NCI-H2196 (cell line): Measurements from ENCODE around the gene TBX6.

ENCODE experiments used
- DNase-seq: peaks from one replicate; lab custom pipeline; 2025; ENCODE audit not compliant: unreplicated experiment; lab: John Stamatoyannopoulos, UW

TBX6 gene

DNA sequence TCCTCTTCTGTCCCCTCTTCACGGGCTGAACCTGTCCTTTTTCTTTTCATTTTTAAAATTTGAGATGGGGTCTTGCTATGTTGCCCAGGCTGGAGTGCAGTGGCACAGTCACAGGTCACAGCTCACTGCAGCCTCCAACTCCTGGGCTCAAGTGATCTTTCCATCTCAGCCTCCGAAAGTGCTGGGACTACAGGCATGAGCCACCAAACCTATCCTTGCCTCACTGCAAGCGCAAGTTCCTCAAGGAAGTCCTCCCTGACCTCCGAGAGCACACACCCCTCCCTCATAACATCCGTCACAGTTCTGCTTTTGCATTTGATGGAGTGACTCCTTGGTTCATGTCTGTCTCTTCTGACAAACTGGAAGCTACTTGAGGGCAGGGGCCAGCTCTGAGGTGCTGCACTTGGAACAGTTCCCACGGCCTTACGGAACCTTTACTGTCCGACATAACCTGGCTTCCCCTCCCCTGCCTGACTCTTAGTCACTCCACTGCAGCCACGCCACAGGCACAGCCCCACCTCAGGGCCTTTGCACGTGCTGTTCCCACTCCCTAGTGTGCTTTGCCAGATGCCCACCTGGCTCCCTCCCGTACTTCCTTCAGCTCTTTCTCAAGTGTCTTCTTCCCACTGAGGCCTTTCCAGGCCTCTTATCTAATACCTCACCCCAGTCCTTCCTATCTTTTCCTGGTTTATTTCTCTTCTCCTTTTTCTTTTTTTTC, 4.4 kb downstream of the TBX6 start:
- DNase-seq, result no peak

DNA sequence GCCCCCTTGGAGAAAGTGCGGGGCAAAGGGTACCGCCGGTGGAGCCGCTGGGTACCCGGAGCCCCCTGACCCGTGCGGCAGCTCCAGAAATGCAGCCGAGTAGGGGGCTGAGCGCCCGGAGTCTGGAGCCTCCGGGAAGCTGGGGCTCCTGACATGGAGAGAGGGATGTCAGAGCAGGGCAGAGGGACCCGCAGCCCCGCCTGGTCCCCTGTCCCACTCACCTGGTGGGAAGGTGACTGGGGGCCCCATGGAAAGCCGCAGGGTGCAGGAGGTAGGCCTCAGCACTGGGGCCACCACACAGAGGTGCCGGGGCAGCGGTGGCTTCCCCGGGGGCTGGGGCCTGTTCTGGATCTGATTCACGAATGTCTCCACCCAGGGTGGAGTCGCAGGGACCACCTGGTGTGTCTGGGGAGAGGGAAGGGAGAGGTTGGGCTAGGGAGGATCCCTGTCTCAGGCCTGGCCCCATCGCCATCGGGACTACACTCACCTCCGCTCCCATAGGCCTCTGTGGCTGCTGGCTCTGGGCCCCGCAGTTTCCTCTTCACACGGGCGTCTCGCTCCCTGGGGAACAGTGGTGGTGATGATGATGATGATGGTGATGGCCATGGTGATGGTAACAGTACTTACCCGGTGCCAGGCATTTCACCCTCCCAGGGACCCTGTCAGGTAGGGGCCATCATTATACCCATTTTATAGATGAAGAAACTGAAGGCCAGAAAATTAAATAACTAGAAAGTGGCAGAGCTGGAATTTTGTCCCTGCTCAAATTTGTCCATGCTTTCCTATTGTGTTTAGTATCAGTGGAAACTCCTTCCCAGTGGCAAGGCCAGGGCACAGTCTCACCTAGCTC, 5.2 kb downstream of the TBX6 start:
- DNase-seq, result no peak

DNA sequence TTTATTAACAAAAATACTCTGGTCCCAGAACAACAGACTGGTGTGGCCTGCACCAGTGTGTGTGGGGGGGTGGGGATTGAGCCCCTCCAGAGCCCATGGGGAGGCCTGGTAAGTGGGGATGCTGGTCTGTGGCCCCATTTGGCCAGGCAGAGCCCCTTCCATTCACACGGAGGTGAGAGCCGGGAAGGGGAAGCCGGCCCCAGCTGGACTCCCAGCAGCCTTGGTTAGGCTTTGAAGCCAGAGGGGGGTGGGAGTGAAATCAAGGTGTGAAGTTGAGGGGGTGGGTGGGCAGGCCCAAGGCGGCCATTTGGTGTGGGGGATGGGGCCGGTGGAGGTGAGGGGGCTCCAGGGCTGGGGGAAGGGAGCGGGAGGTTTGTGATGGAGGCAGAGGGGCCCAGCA, 5.9 kb downstream of the TBX6 start:
- DNase-seq, result no peak

DNA sequence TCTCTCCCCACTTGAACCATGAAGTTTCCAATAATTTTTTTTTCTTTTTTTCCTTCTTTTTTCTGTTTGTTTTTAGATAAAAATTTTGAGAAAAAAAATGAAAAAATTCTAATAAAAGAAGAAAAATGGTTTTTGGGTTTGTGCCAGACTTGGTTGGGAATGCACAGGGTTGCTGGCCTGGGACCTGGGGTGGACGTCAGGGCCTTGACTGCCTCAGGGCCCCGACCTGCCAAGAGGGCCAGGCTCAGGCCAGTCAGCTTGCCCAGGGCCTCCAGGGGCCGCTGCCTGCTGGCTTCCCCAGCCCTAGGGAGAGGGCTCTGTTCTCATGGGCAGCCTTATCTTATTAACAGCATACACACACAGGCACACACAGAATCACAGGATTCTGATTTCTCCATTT, 6.5 kb downstream of the TBX6 start:
- DNase-seq, result no peak

DNA sequence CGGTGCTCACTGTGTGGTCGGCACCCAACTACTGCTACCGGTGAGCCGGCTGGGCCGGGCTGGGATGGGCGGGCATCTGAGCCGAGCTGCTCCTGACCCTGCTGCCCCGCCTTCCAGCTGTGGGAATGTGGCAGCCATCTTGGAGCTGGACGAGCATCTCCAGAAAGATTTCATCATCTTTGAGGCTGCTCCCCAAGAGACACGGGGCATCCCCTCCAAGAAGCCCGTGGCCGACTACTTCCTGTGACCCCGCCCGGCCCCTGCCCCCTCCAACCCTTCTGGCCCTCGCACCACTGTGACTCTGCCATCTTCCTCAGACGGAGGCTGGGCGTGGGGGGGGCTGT, 6.9 kb downstream of the TBX6 start:
- no peak for DNase-seq

DNA sequence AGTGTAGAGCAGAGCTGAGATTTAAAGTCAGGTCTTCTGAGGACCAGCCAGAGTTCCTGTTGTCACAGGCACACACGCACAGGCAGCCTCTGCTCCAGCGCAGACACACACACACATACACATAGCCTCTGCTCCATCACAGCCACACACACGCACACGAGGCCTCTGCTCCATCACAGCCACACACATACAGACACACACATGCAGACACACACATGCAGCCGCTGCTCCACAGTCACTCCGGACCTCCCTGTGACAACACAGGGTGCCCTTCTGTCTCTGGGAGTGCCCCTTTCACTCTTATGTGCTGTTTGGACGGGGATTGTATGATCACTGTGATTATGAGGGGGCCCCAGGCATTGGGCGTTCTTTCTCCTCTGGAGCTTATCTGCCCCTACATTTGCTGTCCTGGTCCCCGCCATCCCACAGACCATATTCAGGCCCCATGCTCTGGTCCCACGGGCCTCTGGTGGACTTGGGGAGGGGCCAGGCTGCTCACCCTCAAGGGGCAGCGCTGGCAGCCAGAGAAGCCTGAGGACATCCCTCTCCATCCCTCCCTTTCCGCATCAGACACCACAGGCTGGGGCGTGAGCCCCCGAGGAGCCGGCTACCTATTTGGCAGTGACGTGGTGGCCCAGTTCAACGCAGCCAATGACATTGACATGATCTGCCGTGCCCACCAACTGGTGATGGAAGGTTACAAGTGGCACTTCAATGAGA, 7.5 kb downstream of the TBX6 start:
- no peak for DNase-seq

DNA sequence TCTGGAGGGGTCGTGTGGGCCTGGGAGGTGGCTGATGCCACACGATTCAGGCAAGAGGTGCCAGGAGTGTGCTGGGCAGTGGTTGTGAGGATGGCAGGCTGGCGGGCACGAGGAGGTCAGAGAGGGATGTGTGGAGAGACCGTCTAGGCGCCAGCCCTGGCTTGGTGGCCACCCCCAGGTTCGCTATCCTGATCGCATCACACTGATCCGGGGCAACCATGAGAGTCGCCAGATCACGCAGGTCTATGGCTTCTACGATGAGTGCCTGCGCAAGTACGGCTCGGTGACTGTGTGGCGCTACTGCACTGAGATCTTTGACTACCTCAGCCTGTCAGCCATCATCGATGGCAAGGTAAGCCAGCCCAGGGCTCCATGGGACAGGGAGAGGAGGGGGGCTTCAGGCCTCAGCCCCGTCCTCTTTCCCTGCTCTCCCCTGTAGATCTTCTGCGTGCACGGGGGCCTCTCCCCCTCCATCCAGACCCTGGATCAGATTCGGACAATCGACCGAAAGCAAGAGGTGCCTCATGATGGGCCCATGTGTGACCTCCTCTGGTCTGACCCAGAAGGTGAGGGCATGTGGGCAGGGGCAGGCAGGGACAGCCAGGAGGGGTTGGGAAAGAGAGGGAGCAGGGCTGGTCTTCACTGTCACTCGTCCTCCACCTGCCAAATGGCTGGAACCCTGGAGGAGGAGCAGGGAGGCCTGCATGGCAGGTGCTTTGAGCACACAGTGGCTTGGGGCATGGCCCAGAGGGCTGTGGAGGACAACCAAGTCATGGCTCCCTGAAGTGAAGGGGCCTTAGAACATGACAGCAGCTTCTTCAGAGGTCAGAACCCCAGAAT, 8.3 kb downstream of the TBX6 start:
- no peak for DNase-seq

DNA sequence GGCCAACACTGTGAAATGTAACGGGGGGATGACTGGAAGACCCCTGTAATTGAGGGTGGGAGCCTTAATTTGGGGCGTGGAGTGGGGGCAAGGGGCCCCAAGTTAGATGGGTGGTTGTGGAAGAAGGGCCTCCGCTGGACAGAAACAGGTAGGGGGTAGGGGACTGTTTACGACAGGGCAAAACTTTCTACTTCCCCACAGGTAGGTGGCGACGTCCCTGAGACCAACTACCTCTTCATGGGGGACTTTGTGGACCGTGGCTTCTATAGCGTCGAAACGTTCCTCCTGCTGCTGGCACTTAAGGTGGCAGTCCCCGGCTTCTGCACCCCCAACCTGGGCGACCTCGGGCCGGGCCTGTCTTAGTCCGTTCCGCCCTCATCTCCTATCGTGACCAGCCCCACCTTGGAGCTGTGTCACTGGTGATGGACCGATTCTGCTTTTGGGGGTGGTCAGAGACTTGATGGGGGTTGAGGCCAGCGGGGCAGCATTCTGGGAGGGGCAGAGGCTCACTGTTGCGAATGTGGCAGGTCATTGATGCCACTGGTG, 9.1 kb downstream of the TBX6 start:
- no peak for DNase-seq

DNA sequence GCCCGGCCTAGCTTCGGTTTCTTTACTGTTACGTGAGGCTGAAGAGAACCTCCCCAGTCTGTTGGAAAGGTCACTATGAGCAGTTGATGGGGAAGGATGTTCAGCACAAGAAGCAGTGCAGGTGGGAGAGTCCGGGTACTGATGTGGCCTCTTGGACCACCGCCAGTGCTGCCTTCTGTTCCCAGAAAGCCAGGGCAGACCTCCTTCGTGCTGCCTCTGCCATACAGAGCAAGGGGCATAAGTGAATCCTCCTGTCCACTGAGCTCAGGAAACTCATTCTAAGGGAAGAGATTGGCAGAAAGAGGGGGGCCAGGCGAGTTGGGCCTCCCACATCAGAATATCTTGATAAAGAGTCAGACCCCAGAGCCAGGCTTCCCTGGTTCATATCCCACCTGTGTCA, 12.2 kb downstream of the TBX6 start:
- DNase-seq, result no peak

DNA sequence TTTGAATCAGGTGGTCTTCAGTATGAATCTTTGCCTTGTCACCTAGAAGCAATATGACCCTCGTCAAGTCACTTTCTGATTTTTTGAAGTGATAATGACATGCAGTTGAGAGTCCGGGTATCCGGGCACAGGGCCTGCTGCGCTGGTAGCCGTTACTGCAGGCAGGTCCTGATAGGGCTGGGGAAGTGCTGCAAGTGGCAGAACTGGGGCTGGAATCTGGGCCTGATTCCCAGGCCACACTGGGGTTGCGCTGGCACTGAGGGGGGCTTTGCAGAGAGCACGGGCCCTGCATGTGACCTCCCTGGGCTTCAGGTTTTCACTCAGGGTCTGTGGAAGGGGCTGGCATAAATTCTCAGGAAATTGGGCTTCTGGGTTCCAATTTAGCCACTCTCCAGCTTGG, 13.0 kb downstream of the TBX6 start:
- no peak for DNase-seq

DNA sequence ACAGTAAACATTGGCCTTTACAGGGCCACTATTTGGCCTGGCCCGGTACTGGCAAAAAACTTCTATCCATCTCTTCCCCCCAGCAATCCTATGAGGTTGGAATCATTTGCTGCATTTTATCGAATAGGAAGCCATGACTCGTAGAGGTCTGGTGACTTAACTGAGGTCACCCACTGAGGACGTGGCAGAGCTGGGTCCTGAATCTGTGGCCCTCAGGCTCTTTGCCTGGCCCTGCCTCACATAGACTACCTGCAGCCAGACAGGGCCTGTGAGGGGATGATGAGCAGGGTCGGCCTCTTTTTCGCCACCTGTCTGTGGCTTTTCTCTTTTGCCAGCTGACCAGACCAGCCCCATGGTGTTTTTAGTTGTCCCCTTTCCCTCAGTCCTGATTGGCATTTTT, 14.1 kb downstream of the TBX6 start:
- DNase-seq, result no peak

DNA sequence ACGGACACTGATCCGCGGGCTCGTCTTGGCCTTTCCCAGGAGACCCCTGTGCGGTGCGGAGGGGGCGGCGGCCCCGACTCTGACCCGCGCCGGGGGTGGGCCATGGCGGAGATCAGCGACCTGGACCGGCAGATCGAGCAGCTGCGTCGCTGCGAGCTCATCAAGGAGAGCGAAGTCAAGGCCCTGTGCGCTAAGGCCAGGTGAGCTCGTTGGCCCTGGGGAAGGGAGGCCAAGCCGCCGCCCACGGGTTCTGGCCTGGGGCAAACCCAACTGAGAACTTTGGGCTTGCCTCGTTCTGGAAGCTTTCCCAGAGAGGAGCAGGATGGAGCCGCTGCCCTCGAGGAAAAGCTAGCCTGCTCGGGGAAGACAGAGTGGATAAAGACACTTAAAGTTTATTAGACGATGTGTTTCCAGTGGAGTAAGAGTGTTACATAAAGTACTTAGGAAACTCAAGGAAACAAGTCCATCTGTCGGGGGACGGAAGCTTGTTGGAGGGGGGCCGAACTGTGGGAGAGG, 15.4 kb downstream of the TBX6 start:
- DNase-seq, result no peak

DNA sequence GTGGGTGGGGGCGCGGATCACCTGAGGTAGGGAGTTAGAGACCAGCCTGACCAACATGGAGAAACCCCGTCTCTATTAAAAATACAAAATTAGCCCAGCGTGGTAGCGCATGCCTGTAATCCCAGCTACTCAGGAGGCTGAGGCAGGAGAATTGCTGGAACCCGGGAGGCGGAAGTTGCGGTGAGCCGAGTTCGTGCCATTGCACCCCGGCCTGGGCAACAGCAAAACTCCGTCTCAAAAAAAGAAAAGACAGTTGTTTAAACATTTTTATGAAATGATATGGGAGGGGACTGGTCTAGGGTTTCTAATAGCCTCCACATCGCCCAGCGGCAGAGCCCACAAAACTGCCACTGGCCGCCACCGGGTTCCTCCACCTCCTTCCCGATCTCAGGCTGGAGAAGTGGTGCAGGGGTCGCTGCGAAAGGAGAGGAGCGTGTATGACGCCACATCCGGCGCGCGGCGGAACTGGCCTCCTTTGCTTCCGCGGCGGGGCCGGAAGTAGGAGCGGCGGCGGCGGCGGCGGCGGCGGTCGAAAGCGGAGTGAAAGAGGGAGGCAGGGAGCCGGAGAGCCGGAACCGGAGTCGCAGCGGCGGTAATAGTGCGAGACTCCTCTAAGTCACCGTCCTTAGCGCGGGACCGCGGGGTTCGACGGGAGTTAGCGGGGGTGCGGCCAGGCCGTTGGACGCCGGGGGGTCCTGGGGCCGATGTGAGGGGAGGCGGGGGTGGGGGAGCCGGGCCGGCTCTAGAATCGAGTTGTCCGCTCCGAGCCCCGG, 16.0 kb downstream of the TBX6 start, which contains the start of gene PPP4C:
Gene PPP4C, plus strand, starts transcription at position 492 of the 773 bp plus-strand sequence. CDS start 384 bp downstream, outside the sequence.
- peak; percentile 90 for DNase-seq

DNA sequence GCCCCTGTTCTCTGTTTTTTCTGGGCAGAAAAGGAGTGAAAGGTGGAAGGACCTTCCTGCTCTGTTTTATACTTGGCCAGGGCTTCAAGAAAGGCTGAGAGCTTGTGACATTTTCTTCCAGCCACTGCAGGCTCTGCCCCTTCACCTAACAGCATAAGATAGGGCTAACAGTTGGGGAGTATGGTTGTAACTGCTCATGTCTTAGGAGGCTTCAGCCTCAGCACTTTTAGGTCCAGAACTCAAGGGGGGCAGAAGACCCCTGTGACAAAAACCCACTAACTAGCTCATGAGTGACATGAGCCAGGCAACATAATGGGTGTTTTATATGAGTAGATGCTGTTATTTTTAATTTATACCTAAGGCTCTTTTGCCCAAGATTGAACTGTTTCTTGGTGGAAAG, 21.2 kb downstream of the TBX6 start:
- no peak for DNase-seq

DNA sequence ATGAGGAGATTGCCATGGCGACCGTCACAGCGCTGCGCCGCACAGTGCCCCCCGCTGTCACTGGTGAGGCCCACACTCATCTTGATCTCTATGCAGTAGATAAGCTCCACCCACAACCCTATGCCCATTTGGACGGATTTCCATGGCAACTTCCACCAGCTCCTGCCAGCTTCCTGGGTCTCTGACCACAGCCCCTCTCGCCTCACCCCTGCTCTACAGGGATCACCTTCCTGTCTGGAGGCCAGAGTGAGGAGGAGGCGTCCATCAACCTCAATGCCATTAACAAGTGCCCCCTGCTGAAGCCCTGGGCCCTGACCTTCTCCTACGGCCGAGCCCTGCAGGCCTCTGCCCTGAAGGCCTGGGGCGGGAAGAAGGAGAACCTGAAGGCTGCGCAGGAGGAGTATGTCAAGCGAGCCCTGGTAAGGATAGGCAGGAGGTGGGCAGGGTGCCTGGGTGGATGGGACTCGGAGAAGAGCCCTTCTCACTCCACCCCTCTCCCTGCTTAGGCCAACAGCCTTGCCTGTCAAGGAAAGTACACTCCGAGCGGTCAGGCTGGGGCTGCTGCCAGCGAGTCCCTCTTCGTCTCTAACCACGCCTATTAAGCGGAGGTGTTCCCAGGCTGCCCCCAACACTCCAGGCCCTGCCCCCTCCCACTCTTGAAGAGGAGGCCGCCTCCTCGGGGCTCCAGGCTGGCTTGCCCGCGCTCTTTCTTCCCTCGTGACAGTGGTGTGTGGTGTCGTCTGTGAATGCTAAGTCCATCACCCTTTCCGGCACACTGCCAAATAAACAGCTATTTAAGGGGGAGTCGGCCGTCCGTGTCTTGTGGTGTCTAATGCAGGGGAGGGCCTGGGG, 21.9 kb downstream of the TBX6 start:
- DNase-seq, result no peak

DNA sequence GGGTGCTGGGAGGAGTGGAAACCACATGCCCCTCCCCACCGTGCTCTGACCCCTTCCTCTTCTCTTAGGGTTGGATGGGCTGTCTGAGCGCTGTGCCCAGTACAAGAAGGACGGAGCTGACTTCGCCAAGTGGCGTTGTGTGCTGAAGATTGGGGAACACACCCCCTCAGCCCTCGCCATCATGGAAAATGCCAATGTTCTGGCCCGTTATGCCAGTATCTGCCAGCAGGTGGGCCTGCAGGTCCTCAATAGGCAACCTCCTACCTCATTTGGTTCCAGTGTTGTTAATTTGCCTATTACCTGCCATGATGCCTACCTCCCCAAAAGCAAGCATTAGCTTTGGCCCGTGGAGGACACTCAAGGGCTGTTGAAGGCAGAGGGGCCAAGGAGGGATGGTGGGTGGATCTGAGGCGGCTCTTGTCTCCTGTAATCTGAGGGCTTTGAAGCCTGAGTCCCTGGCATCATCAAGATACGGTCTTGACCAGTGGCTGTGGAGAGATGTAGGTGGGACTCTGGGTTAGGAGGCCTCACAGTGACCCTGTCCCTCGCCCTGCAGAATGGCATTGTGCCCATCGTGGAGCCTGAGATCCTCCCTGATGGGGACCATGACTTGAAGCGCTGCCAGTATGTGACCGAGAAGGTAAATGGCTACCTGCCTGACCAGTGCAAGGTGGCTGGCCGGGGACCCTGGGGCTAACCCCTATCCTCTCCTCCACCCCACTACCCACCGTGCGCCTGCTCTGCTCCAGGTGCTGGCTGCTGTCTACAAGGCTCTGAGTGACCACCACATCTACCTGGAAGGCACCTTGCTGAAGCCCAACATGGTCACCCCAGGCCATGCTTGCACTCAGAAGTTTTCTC, 22.7 kb downstream of the TBX6 start:
- DNase-seq, result peak; percentile 57

DNA sequence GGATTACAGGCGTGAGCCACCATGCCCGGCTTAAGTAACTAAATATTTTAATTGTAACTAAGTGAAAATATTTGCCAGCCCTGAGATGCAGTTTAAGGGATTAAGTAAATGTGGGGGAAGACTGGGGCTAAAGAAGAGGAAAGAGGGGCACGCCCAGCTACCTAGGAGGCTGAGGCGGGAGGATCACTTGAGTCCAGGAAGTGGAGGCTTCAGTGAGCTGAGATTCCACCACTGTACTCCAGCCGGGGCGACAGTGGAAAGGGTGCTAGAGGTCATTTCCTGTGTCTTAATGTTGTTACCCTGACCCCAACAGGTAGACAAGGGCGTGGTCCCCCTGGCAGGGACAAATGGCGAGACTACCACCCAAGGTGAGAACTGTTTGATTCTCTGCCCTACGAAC, 23.4 kb downstream of the TBX6 start:
- no peak for DNase-seq

DNA sequence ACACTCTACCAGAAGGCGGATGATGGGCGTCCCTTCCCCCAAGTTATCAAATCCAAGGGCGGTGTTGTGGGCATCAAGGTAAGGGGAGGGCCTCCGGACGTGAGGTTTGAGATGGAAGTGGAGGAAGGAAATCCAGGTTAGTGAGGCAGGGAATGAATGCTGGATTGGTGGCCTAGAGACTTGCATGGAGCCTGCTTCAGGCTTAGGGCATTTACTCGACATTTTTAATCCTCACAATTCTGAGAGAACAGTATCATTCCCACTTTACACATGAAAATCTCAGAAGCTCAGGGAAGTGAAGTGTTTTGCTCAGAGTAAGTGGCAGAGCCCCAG, 24.2 kb downstream of the TBX6 start:
- no peak for DNase-seq
